Nephron (organoid): Measurements from ENCODE around the gene IPPK.
"Not testable (repeated sequence)": the region's sequence is repeated elsewhere in the genome, so short reads cannot be mapped to it uniquely, and the experiment has no call there.

Source experiments
- H3K27ac Mint-ChIP-seq, 3 experiments: 2 replicates each; pipeline ENCODE4 v1.8.0; 2020; ENCODE audit warnings: mixed read lengths in 3 of 3, mild to moderate bottlenecking in 2 of 3, moderate library complexity in 1 of 3
- H3K27me3 Mint-ChIP-seq: 2 replicates; pipeline ENCODE4 v1.8.0; 2021; ENCODE audit warnings: low read depth, mild to moderate bottlenecking, moderate library complexity, mixed read lengths
- H3K36me3 Mint-ChIP-seq: 2 replicates; pipeline ENCODE4 v1.8.0; 2020; ENCODE audit warnings: low read depth, mixed read lengths
- H3K4me1 Mint-ChIP-seq: 2 replicates; pipeline ENCODE4 v1.8.0; 2020; ENCODE audit warnings: mixed read lengths
- H3K4me3 Mint-ChIP-seq, 3 experiments: 2 replicates each; pipeline ENCODE4 v1.8.0; 2020; ENCODE audit warnings: mild to moderate bottlenecking in 3 of 3, mixed read lengths in 3 of 3, moderate library complexity in 2 of 3
- H3K9me3 Mint-ChIP-seq: 2 replicates; pipeline ENCODE4 v1.8.0; 2020; ENCODE audit warnings: mixed read lengths
- CTCF ChIP-seq, 3 experiments: fragments of 200-600 bp; sonication (generic); IDR thresholded peaks; one replicate each; pipeline ENCODE4 v1.5.0; 2021; ENCODE audit warnings: antibody characterized with exemption in 3 of 3; ENCODE audit not compliant: unreplicated experiment in 3 of 3

The IPPK gene

DNA sequence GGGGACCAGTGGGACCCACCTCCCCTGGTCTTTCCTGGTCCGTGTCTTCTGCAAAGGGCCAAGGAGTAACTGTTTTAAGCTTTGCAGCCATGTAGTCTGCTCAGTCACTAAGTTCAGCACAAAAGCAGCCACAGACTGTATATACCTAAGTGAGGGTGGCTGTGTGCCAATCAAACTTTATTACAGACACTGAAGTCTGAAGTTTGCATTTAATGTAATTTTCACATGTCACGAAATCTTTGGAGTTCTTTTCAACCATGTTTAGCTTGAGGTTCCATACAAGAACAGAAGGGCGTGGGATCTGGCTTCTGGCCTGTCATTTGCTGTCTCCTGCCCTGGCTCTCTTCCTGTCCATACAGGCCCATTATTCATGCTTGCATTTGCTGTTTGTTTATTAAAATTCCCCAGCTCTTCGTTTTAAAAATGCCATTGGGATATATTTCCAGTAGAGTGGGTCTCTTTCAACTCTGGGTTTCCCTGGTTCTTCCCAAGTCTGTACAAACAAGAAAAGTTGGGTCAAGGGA lies 69.9 kb downstream of the IPPK start:
- H3K4me1 Mint-ChIP-seq, result peaks cover 39% of the 10 kb centered on the region
- H3K9me3 Mint-ChIP-seq, result peaks cover 19% of the 10 kb centered on the region
- no peak overlapping the region for H3K4me3 Mint-ChIP-seq
- no peaks in the 10 kb centered on the region for H3K27me3 Mint-ChIP-seq
- H3K36me3 Mint-ChIP-seq, result no peaks in the 10 kb centered on the region
- no peak for TF ChIP-seq CTCF (IDR thresholded peaks at IDR 0.05; ENCODE audit: unreplicated experiment in 3 of 3)
- H3K27ac Mint-ChIP-seq, result peak overlapping the region; percentile 71 to 89 (median 82)

DNA sequence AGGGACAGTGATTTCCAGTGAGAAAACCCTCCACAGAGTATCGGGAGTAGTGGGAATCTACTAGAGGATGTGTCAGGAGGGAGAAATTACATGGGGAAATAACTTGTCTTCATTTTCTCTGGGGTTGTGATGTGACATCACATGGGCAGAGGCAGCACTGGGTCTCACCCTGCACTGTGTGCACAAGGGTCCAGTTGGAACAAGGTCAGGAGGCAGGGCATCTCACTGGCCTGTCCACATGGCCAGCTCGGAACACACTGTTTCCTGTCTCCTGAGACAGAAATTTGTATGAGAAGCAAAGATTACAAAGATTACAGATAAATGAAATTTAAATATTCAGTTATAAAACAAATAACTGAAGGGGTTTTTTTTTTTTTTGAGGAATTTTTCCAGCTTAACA lies 71.5 kb downstream of the IPPK start:
- peak overlapping the region in 2 of 3 experiments; percentile 64 to 73 for H3K27ac Mint-ChIP-seq
- no peak overlapping the region for H3K4me3 Mint-ChIP-seq
- no peaks in the 10 kb centered on the region for H3K27me3 Mint-ChIP-seq
- peaks cover 9% of the 10 kb centered on the region for H3K9me3 Mint-ChIP-seq
- peaks cover 45% of the 10 kb centered on the region for H3K4me1 Mint-ChIP-seq
- TF ChIP-seq CTCF (IDR thresholded peaks at IDR 0.05; ENCODE audit: unreplicated experiment in 3 of 3), result no peak
- no peaks in the 10 kb centered on the region for H3K36me3 Mint-ChIP-seq

DNA sequence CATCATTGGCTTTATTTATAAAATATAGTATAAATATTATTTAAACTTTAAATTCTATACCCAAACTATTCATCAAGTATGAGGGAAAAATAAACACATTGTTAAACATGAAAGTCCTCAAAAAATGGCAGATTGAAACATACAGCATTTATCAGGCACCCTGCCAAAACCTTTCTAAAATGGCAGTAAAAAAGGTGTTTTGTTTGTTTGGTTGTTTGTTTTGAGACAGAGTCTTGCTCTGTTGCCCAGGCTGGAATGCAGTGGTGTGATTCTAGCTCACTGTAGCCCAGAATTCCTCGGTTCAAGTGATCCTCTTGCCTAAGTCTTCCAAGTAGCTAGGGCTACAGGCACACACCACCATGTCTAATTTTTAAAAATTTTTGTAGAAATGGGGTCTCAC lies 74.0 kb downstream of the IPPK start:
- no peaks in the 10 kb centered on the region for H3K27me3 Mint-ChIP-seq
- H3K4me3 Mint-ChIP-seq, result no peak overlapping the region
- H3K27ac Mint-ChIP-seq, result no peak overlapping the region
- H3K4me1 Mint-ChIP-seq, result peaks cover 40% of the 10 kb centered on the region
- no peak for TF ChIP-seq CTCF (IDR thresholded peaks at IDR 0.05; ENCODE audit: unreplicated experiment in 3 of 3)
- no peaks in the 10 kb centered on the region for H3K36me3 Mint-ChIP-seq
- no peaks in the 10 kb centered on the region for H3K9me3 Mint-ChIP-seq

- H3K4me3 Mint-ChIP-seq, H3K36me3 Mint-ChIP-seq, H3K9me3 Mint-ChIP-seq, H3K27ac Mint-ChIP-seq, H3K27me3 Mint-ChIP-seq: not testable (repeated sequence)
- peaks cover 40% of the 10 kb centered on the region for H3K4me1 Mint-ChIP-seq
Measured at GRCh38 chr9:92595075-92595474, 74.9 kb downstream of the IPPK start.

- TF ChIP-seq CTCF (IDR thresholded peaks at IDR 0.05; ENCODE audit: unreplicated experiment in 3 of 3), result no peak
- Mint-ChIP-seq H3K4me1 (peaks cover 38% of the 10 kb centered on the region), H3K36me3 (no peaks in the 10 kb centered on the region), H3K27me3 (no peaks in the 10 kb centered on the region), H3K4me3 (no peak overlapping the region), H3K27ac (peak overlapping the region in 1 of 3 experiments; percentile 13), H3K9me3 (no peaks in the 10 kb centered on the region)
Measured at GRCh38 chr9:92592946-92593861, 76.7 kb downstream of the IPPK start.

- Mint-ChIP-seq H3K9me3 (no peaks in the 10 kb centered on the region), H3K4me1 (peaks cover 31% of the 10 kb centered on the region), H3K4me3 (no peak overlapping the region), H3K36me3 (no peaks in the 10 kb centered on the region), H3K27me3 (no peaks in the 10 kb centered on the region), H3K27ac (peak overlapping the region in 1 of 3 experiments; percentile 7)
- no peak for TF ChIP-seq CTCF (IDR thresholded peaks at IDR 0.05; ENCODE audit: unreplicated experiment in 3 of 3)
Measured at GRCh38 chr9:92592537-92592936, 77.4 kb downstream of the IPPK start.
